ENCODE measurements around the gene RASGRP1. TPM values are rescaled to one million over a fixed set of nuclear protein-coding genes. Genes with fewer than 3 reads are reported as not detected.

The RASGRP1 gene
- total and polyA plus RNA-seq, 2 donors (not counting 1 experiment from before 2014, with no cell fraction given), result 17.7 to 24.7 TPM

DNA sequence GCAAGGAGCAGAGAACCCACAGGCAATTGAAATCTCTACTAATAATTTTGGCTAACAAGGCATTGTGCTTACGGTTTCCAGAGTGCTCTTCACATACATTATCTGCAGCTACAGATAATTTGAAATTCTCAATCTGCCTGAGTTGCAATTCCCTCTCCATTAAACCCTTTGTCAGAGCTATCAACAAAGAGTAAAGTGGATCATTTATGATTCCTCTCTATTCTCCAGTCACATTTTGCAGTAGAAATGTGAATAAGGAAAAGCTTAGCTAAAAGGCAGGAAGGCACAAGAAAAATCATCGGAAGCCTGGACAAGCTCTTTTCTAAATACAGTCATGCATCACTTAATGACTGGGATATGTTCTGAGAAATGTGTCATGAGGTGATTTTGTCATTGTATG, 61.1 kb downstream of the RASGRP1 start:
- no peak overlapping the region for H3K4me3 ChIP-seq (ENCODE audit: control extremely low read depth in 1 of 5, extremely low read depth in 1 of 5, insufficient read depth in 1 of 5, low read depth in 2 of 5, low read length in 4 of 5)
- no peaks in the 10 kb centered on the region for H4K20me1 ChIP-seq (ENCODE audit: control insufficient read depth, insufficient read depth, low read length, poor library complexity, severe bottlenecking)
- no peaks in the 10 kb centered on the region for H3K4me1 Mint-ChIP-seq
- H3K4me1 ChIP-seq (ENCODE audit: control insufficient read depth in 2 of 2, insufficient read depth in 2 of 2, low read length in 2 of 2), result no peaks in the 10 kb centered on the region
- H3K9ac ChIP-seq (ENCODE audit: low read length), result no peak overlapping the region
- intact Hi-C loops (cut with micrococcal nuclease), result no loop called here
- H3K9me3 Mint-ChIP-seq (ENCODE audit: insufficient read depth), result no peaks in the 10 kb centered on the region
- H3K27me3 Mint-ChIP-seq, result no peaks in the 10 kb centered on the region
- no peak overlapping the region for H2AFZ ChIP-seq (ENCODE audit: insufficient read depth, low read depth, low read length, poor library complexity, severe bottlenecking)
- no peak overlapping the region for H3K4me2 ChIP-seq (replicated peaks; ENCODE audit: low read depth, low read length, poor library complexity, severe bottlenecking)
- POLR2A ChIA-PET, result no interaction called here
- no peak overlapping the region for H3K4me3 Mint-ChIP-seq
- ATAC-seq (ENCODE audit: low read depth), result no peak
- no peak overlapping the region for H3K27ac ChIP-seq (ENCODE audit: low read length in 2 of 2)
- CTCF ChIA-PET, result interaction anchor here (0.9 to 2.5 kb wide), 4 partner anchors 26 to 187 kb away, joined by 3 to 6 read pairs (median 4); no protein-coding TSS in a partner anchor
- H3K27me3 ChIP-seq (replicated peaks in 1 of 4; ENCODE audit: control extremely low read depth in 1 of 4, control insufficient read depth in 3 of 4, insufficient read depth in 4 of 4, low read length in 3 of 4), result no peaks in the 10 kb centered on the region
- no CpG with 5 or more reads among the region's 2 CpGs for WGBS (ENCODE audit: insufficient coverage)
- peaks cover 11 to 85% of the 10 kb centered on the region in 2 experiments for H3K36me3 ChIP-seq (replicated peaks in 1 of 2; ENCODE audit: control extremely low read depth in 1 of 2, control insufficient read depth in 1 of 2, extremely low read depth in 1 of 2, insufficient read depth in 2 of 2, low read length in 1 of 2)
- no peaks in the 10 kb centered on the region for H3K79me2 ChIP-seq (ENCODE audit: control insufficient read depth, insufficient read depth, low read length)
- peaks cover 0 to 5% (median 0%) of the 10 kb centered on the region in 3 donors for H3K9me3 ChIP-seq (ENCODE audit: control extremely low read depth in 1 of 3, control insufficient read depth in 2 of 3, insufficient read depth in 1 of 3, low read length in 2 of 3)
- no peak overlapping the region for H3K27ac Mint-ChIP-seq
- no peak for DNase-seq
- TF ChIP-seq CTCF (IDR thresholded peaks at IDR 0.05) (no peak), EZH2 (IDR thresholded peaks at IDR 0.05; ENCODE audit: borderline replicate concordance, insufficient read depth, low read depth, low read length, poor library complexity, severe bottlenecking) (no peak)

- H2AFZ ChIP-seq (ENCODE audit: insufficient read depth, low read depth, low read length, poor library complexity, severe bottlenecking), result no peak overlapping the region
- no peak for ATAC-seq (ENCODE audit: low read depth)
- DNase-seq, result no peak
Observed at GRCh38 chr15:38499651-38500050, 65.0 kb downstream of the RASGRP1 start.

More at GRCh38 chr15:38499651-38500050, 65.0 kb downstream of the RASGRP1 start:
- Histone ChIP-seq H3K9ac (ENCODE audit: low read length) (no peak overlapping the region), H3K9me3 (ENCODE audit: control extremely low read depth in 1 of 3, control insufficient read depth in 2 of 3, insufficient read depth in 1 of 3, low read length in 2 of 3) (peaks cover 0 to 5% (median 0%) of the 10 kb centered on the region in 3 donors), H3K4me3 (ENCODE audit: control extremely low read depth in 1 of 5, extremely low read depth in 1 of 5, insufficient read depth in 1 of 5, low read depth in 2 of 5, low read length in 4 of 5) (no peak overlapping the region), H3K79me2 (ENCODE audit: control insufficient read depth, insufficient read depth, low read length) (no peaks in the 10 kb centered on the region), H3K27me3 (replicated peaks in 1 of 4; ENCODE audit: control extremely low read depth in 1 of 4, control insufficient read depth in 3 of 4, insufficient read depth in 4 of 4, low read length in 3 of 4) (no peaks in the 10 kb centered on the region), H3K4me1 (ENCODE audit: control insufficient read depth in 2 of 2, insufficient read depth in 2 of 2, low read length in 2 of 2) (no peaks in the 10 kb centered on the region), H4K20me1 (ENCODE audit: control insufficient read depth, insufficient read depth, low read length, poor library complexity, severe bottlenecking) (no peaks in the 10 kb centered on the region), H3K36me3 (replicated peaks in 1 of 2; ENCODE audit: control extremely low read depth in 1 of 2, control insufficient read depth in 1 of 2, extremely low read depth in 1 of 2, insufficient read depth in 2 of 2, low read length in 1 of 2) (peaks cover 10 to 66% of the 10 kb centered on the region in 2 experiments), H3K27ac (ENCODE audit: low read length in 2 of 2) (no peak overlapping the region), H3K4me2 (replicated peaks; ENCODE audit: low read depth, low read length, poor library complexity, severe bottlenecking) (no peak overlapping the region)
- no peaks in the 10 kb centered on the region for H3K27me3 Mint-ChIP-seq
- intact Hi-C loops (cut with micrococcal nuclease), result no loop called here
- TF ChIP-seq EZH2 (IDR thresholded peaks at IDR 0.05; ENCODE audit: borderline replicate concordance, insufficient read depth, low read depth, low read length, poor library complexity, severe bottlenecking) (no peak), CTCF (IDR thresholded peaks at IDR 0.05) (no peak)
- CTCF ChIA-PET, result interaction anchor here (1.6 to 4.2 kb wide), 2 partner anchors 184 to 200 kb away, joined by 4 to 16 read pairs; no protein-coding TSS in a partner anchor
- no peak overlapping the region for H3K4me3 Mint-ChIP-seq
- H3K4me1 Mint-ChIP-seq, result no peaks in the 10 kb centered on the region
- no CpG with 5 or more reads among the region's 1 CpG for WGBS (ENCODE audit: insufficient coverage)
- no peaks in the 10 kb centered on the region for H3K9me3 Mint-ChIP-seq (ENCODE audit: insufficient read depth)
- POLR2A ChIA-PET, result no interaction called here
- H3K27ac Mint-ChIP-seq, result no peak overlapping the region

Data from B cell (primary cell).